Neural cell (in vitro differentiated cells): ENCODE measurements around the gene NEBL.

Experiments
- CTCF ChIP-seq: fragments of 450-650 bp; IDR thresholded peaks from 2 replicates; pipeline ENCODE4 v1.5.1; 2014; ENCODE audit warnings: antibody characterized with exemption, mild to moderate bottlenecking, moderate library complexity; ENCODE audit not compliant: poor library complexity, severe bottlenecking
- EZH2 ChIP-seq: fragments of 200-600, 300-800 bp; shearing (Covaris generic), sonication (generic); IDR thresholded peaks from 2 replicates; pipeline ENCODE4 v1.6.1; 2014; ENCODE audit warnings: antibody characterized with exemption, low read length, borderline replicate concordance, mild to moderate bottlenecking; ENCODE audit not compliant: insufficient read depth, poor library complexity, severe bottlenecking
- RAD21 ChIP-seq: fragments of 450-650 bp; conservative IDR thresholded peaks from 2 replicates; pipeline ENCODE4 v1.6.1; 2014; ENCODE audit warnings: antibody characterized with exemption, mild to moderate bottlenecking, moderate library complexity

- TF ChIP-seq CTCF (no peak), EZH2 (no peak), RAD21 (no peak)
Observed at GRCh38 chr10:20919481-20919880, 22.4 kb upstream of the NEBL start.
